ENCODE measurements around the gene CAGE1.

The CAGE1 gene

GRCh38 chr6:7409740-7410139 lies 20.2 kb upstream of the CAGE1 start:
- DNase-seq (ENCODE audit: low read depth), result no peak
- no peak overlapping the region for H3K4me3 ChIP-seq (ENCODE audit: low read depth, low read length)
- TF ChIP-seq MAX (IDR thresholded peaks at IDR 0.05; ENCODE audit: low read depth, low read length) (no peak), CTCF (IDR thresholded peaks at IDR 0.05; ENCODE audit: low read depth, low read length) (no peak), MYC (IDR thresholded peaks at IDR 0.05; ENCODE audit: low read depth, low read length) (no peak), POLR2A (IDR thresholded peaks at IDR 0.05; ENCODE audit: extremely low read depth, insufficient read length) (no peak)

GRCh38 chr6:7406743-7407142 lies 17.2 kb upstream of the CAGE1 start:
- no peak for TF ChIP-seq CTCF (IDR thresholded peaks at IDR 0.05; ENCODE audit: low read depth, low read length)
- TF ChIP-seq MYC (IDR thresholded peaks at IDR 0.05; ENCODE audit: low read depth, low read length), result no peak
- no peak for TF ChIP-seq POLR2A (IDR thresholded peaks at IDR 0.05; ENCODE audit: extremely low read depth, insufficient read length)
- TF ChIP-seq MAX (IDR thresholded peaks at IDR 0.05; ENCODE audit: low read depth, low read length), result no peak
- no peak overlapping the region for H3K4me3 ChIP-seq (ENCODE audit: low read depth, low read length)
- DNase-seq (ENCODE audit: low read depth), result no peak

- DNase-seq (ENCODE audit: low read depth), result no peak
- no peak for TF ChIP-seq MAX (IDR thresholded peaks at IDR 0.05; ENCODE audit: low read depth, low read length)
- no peak for TF ChIP-seq POLR2A (IDR thresholded peaks at IDR 0.05; ENCODE audit: extremely low read depth, insufficient read length)
- TF ChIP-seq MYC (IDR thresholded peaks at IDR 0.05; ENCODE audit: low read depth, low read length), result no peak
- no peak for TF ChIP-seq CTCF (IDR thresholded peaks at IDR 0.05; ENCODE audit: low read depth, low read length)
- no peak overlapping the region for H3K4me3 ChIP-seq (ENCODE audit: low read depth, low read length)
Observed at GRCh38 chr6:7404546-7404945, 15.0 kb upstream of the CAGE1 start.

GRCh38 chr6:7402716-7403115 lies 13.2 kb upstream of the CAGE1 start:
- DNase-seq (ENCODE audit: low read depth), result no peak
- H3K4me3 ChIP-seq (ENCODE audit: low read depth, low read length), result no peak overlapping the region
- TF ChIP-seq MAX (IDR thresholded peaks at IDR 0.05; ENCODE audit: low read depth, low read length) (no peak), POLR2A (IDR thresholded peaks at IDR 0.05; ENCODE audit: extremely low read depth, insufficient read length) (no peak), MYC (IDR thresholded peaks at IDR 0.05; ENCODE audit: low read depth, low read length) (no peak), CTCF (IDR thresholded peaks at IDR 0.05; ENCODE audit: low read depth, low read length) (no peak)

GRCh38 chr6:7401075-7401474 lies 11.5 kb upstream of the CAGE1 start:
- no peak overlapping the region for H3K4me3 ChIP-seq (ENCODE audit: low read depth, low read length)
- TF ChIP-seq CTCF (IDR thresholded peaks at IDR 0.05; ENCODE audit: low read depth, low read length), result no peak
- TF ChIP-seq POLR2A (IDR thresholded peaks at IDR 0.05; ENCODE audit: extremely low read depth, insufficient read length), result no peak
- no peak for TF ChIP-seq MYC (IDR thresholded peaks at IDR 0.05; ENCODE audit: low read depth, low read length)
- no peak for TF ChIP-seq MAX (IDR thresholded peaks at IDR 0.05; ENCODE audit: low read depth, low read length)
- DNase-seq (ENCODE audit: low read depth), result no peak

GRCh38 chr6:7392402-7392801 lies 2.9 kb upstream of the CAGE1 start:
- TF ChIP-seq MYC (IDR thresholded peaks at IDR 0.05; ENCODE audit: low read depth, low read length) (no peak), MAX (IDR thresholded peaks at IDR 0.05; ENCODE audit: low read depth, low read length) (no peak), CTCF (IDR thresholded peaks at IDR 0.05; ENCODE audit: low read depth, low read length) (no peak), POLR2A (IDR thresholded peaks at IDR 0.05; ENCODE audit: extremely low read depth, insufficient read length) (no peak)
- DNase-seq (ENCODE audit: low read depth), result peak; percentile 18
- H3K4me3 ChIP-seq (ENCODE audit: low read depth, low read length), result peak overlapping the region; percentile 82
